Esophagus squamous epithelium (tissue), 4 donors: Measurements from ENCODE around the gene B3GNT2.
"Not testable (repeated sequence)": the region's sequence is repeated elsewhere in the genome, so short reads cannot be mapped to it uniquely, and the experiment has no call there.

Experiments
- POLR2A ChIP-seq, 4 donors: fragments of 450-650 bp; IDR thresholded peaks; one replicate each; pipeline ENCODE4 v1.6.1; 2017; ENCODE audit warnings: antibody characterized with exemption in 4 of 4, mild to moderate bottlenecking in 4 of 4, moderate library complexity in 3 of 4
- TF ChIP-seq, protein P1 (sequence below), 6 experiments: fragments of 450-650 bp in 4 of 6; fragments of 200-600 bp in 2 of 6; sonication (generic) in 2 of 6; IDR thresholded peaks; one replicate each; pipeline ENCODE4 v1.5.1; 2016 to 2019; ENCODE audit warnings: antibody characterized with exemption in 6 of 6, mild to moderate bottlenecking in 4 of 6, moderate library complexity in 4 of 6

DNA sequence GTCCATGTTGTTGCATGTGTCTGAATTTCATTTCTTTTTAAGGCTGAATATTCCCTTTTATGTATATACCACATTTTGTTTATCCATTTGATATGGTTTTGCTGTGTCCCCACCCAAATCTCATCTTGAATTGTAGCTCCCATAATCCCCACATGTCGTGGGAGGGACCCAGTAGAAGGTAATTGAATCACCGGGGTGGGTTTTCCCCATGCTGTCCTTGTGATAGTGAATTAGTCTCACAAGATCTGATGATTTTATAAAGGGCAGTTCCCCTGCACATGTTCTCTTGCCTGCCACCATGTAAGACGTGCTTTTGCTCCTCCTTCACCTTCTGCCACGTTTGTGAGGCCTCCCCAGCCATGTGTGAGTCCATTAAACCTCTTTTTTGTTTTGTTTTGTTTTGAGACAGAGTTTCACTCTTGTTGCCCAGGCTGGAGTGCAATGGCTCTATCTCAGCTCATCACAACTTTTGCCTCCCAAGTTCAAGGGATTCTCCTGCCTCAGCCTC lies 72.8 kb downstream of the B3GNT2 start:
- TF ChIP-seq, protein P1, sequence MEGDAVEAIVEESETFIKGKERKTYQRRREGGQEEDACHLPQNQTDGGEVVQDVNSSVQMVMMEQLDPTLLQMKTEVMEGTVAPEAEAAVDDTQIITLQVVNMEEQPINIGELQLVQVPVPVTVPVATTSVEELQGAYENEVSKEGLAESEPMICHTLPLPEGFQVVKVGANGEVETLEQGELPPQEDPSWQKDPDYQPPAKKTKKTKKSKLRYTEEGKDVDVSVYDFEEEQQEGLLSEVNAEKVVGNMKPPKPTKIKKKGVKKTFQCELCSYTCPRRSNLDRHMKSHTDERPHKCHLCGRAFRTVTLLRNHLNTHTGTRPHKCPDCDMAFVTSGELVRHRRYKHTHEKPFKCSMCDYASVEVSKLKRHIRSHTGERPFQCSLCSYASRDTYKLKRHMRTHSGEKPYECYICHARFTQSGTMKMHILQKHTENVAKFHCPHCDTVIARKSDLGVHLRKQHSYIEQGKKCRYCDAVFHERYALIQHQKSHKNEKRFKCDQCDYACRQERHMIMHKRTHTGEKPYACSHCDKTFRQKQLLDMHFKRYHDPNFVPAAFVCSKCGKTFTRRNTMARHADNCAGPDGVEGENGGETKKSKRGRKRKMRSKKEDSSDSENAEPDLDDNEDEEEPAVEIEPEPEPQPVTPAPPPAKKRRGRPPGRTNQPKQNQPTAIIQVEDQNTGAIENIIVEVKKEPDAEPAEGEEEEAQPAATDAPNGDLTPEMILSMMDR (IDR thresholded peaks at IDR 0.05) = not testable (repeated sequence)
- not testable (repeated sequence) for TF ChIP-seq POLR2A (IDR thresholded peaks at IDR 0.05)
